ENCODE data around the gene DSG3.
A peak's percentile ranks its signal among the peaks of the same experiment; 100 is the strongest.

The DSG3 gene, protein sequence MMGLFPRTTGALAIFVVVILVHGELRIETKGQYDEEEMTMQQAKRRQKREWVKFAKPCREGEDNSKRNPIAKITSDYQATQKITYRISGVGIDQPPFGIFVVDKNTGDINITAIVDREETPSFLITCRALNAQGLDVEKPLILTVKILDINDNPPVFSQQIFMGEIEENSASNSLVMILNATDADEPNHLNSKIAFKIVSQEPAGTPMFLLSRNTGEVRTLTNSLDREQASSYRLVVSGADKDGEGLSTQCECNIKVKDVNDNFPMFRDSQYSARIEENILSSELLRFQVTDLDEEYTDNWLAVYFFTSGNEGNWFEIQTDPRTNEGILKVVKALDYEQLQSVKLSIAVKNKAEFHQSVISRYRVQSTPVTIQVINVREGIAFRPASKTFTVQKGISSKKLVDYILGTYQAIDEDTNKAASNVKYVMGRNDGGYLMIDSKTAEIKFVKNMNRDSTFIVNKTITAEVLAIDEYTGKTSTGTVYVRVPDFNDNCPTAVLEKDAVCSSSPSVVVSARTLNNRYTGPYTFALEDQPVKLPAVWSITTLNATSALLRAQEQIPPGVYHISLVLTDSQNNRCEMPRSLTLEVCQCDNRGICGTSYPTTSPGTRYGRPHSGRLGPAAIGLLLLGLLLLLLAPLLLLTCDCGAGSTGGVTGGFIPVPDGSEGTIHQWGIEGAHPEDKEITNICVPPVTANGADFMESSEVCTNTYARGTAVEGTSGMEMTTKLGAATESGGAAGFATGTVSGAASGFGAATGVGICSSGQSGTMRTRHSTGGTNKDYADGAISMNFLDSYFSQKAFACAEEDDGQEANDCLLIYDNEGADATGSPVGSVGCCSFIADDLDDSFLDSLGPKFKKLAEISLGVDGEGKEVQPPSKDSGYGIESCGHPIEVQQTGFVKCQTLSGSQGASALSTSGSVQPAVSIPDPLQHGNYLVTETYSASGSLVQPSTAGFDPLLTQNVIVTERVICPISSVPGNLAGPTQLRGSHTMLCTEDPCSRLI

DNA sequence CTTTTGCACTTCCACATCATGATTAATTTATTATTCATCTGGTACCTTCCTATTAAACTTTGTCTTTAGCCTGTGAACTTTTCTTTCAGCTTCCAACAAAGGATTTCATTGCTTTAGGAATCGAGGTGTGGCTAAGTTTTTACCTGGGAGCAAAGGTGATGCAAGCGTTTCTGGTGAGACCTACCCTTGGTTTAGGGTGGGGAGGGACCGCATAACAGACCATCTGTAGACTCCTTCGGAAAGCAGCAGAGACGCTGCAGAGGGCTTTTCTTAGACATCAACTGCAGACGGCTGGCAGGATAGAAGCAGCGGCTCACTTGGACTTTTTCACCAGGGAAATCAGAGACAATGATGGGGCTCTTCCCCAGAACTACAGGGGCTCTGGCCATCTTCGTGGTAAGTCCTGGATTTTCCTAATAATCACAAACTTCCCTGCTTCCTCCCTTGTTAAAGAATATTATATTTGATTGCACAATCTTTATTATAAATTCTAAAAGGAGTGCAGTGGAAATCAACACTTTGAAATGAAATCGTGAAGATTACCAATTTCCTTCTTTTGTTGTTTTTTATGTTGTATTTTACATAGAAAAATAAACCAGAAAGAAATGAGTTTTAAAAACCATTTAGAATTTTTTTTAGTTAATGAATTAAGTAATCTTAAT is at the start of gene DSG3:
TSS of gene DSG3 (plus strand) at position 212 of the 662 bp plus-strand sequence. CDS start at position 349, 137 bp downstream.
- DNase-seq = no peak

DNA sequence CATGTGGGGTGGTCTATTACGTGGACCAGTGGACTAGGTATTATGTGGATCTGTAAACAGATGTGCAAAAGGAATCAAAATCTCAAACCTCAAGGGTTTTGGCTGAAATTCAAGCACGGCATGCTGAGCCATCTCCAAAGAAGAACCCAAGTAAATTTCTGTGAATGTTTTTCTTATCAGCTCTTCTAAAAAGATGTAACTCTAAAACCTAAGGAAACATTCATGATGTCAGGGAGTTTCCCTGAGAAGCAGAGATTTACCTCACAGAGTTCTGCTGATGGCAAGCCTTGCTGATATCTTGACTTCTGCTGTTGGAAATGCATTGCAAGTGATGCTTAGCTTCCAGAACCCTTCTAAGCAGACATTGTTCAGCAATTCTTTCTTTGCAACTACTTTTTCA is 49.4 kb upstream of the DSG3 start:
- DNase-seq = no peak

GRCh38 chr18:31399306-31400032 is 48.1 kb upstream of the DSG3 start:
- no peak for DNase-seq

- DNase-seq = no peak
These were observed 46.1 kb upstream of the DSG3 start for GRCh38 chr18:31401156-31402025.

GRCh38 chr18:31402026-31402373 is 45.5 kb upstream of the DSG3 start:
- DNase-seq = no peak

GRCh38 chr18:31403409-31403808 is 44.1 kb upstream of the DSG3 start:
- DNase-seq = no peak

DNA sequence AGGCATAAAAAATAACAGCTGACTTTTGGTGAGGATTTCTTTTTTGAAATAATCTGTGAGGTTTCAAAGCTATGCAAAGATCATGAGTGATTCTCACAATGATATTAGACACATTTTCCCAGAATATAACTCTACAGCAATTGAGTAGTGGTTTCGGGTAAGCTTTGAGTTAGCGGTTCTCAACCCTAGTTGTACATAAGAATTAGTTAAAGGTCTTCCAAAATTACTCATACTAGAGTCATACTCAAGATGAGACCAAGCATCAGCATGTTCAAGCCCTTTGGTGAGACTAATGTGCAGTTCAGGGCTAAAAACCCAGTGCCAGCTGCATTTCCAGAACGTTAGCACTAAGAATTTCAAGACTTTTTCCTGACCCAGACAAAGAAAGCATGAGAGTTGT is 39.9 kb upstream of the DSG3 start:
- DNase-seq = no peak

- no peak for DNase-seq
These were observed 38.3 kb upstream of the DSG3 start for GRCh38 chr18:31409276-31409675.

DNA sequence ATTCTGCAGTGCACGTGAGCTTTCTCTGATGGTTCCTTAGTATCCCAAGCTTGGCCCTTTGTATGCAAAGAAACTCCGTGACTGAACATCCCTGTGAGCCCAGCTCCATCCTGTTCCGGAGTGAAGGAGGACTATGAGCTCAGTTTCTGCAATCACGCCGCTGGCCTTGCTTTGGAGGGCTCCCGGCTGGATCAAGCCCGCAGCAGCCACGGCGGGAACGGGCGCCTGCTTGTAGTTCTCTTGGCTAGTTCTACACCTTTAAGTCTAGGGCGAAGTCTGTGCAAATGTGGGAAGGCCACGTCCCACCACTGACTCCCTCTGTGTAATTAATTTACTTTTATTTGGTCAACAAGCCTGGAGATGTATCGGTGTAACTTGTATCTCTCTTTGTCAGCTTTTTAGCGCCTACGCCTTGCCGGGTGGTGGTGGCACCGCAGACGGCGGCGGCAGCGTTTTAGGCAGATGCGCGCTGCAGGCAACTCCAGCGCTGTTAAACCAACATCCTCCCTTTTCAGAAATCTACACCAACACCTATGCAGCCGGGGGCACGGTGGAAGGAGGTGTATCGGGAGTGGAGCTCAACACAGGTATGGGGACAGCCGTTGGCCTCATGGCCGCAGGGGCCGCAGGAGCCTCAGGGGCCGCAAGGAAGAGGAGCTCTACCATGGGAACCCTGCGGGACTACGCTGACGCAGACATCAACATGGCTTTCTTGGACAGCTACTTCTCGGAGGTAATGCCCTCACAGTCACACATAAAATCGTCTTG is 36.6 kb upstream of the DSG3 start:
- no peak for DNase-seq

DNA sequence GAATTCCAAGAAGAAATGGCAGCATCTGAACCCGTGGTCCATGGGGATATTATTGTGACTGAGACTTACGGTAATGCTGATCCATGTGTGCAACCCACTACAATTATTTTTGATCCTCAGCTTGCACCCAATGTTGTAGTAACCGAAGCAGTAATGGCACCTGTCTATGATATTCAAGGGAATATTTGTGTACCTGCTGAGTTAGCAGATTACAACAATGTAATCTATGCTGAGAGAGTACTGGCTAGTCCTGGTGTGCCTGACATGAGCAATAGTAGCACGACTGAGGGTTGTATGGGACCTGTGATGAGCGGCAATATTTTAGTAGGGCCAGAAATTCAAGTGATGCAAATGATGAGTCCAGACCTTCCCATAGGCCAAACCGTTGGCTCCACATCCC is 34.4 kb upstream of the DSG3 start:
- no peak for DNase-seq

DNA sequence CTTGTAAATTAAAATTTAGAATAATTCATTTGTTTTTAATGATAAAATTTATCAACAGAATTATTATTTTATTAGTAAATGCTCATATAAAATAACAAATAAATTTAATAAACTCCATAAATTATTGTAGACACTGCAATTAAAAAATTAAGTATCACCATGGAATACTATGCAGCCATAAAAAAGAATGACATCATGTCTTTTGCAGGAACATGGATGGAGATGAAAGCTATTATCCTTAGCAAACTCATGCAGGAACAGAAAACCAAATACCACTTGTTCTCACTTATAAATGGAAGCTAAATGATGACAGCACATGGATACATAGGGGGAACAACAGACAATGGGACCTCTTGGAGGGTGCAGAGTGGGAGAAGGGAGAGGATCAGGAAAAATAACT is 29.7 kb upstream of the DSG3 start:
- DNase-seq = no peak

DNA sequence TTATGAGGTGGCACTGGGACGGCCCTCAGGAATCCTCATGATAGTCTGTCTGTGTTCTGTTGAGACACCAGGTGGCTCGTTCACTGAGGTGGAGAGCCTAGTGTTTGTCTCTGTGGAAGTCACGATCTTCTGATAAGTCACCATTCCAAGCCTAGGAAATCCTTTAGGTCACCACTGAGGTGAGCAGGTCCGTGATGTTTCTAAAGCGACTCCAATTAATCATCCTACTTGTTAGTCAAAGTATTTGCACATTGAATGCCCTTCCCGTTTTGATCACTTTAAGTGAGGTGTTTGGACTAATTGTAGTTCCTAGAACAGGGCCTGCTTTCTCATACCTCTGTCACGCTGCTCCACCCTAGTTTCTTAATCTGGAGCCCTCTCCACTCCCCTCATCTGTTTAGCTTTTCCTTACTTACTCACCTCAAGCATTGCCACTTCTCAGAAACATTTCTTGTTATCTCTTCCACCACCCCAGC is 28.0 kb upstream of the DSG3 start:
- no peak for DNase-seq

DNA sequence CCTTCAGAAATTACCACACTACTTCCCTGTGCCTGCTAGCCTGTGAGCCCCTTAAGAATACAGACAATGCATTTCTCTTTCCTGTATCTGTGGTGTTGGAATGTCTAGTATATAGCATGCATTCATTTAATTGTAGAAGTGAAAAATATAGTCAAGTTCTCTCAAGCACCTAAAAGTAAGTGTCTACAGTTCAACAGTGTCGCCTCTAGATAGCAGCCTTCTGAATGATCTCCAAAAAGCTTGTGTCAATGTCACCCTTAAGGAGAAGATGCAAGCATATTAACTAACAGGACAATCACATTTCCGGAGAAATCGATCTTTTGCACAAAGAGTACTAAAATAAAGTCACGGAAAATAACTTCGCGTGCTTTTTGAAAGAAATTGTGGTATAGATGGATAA is 27.5 kb upstream of the DSG3 start:
- no peak for DNase-seq

GRCh38 chr18:31420524-31420923 is 27.0 kb upstream of the DSG3 start:
- no peak for DNase-seq

- DNase-seq = peak; percentile 4
These were observed 23.1 kb upstream of the DSG3 start for GRCh38 chr18:31424383-31424988.

DNA sequence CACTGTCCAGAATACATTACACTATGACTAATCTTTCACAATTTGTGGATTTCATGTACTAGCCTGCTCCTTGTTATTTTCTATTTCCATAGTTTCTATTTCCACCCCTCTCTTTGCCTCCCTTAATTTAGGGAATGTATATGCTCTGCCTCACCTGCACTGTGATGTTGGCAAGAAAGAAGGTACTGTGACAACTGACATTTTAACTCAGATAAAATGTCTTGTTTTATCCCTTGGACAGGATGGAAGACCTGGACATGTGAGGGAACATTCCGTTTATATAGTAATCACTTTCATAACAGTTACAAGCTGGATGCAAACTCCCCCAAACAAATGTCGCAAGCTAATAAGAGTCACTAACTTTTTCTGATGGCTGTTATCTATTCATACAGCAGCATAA is 21.5 kb upstream of the DSG3 start:
- DNase-seq = no peak

- DNase-seq = no peak
These were observed 20.6 kb upstream of the DSG3 start for GRCh38 chr18:31426871-31427406.

GRCh38 chr18:31428211-31428610 is 19.3 kb upstream of the DSG3 start:
- DNase-seq = no peak

- no peak for DNase-seq
These were observed 17.9 kb upstream of the DSG3 start for GRCh38 chr18:31429623-31430022.

- DNase-seq = no peak
These were observed 17.5 kb upstream of the DSG3 start for GRCh38 chr18:31430072-31430471.

Measured in KG1 (cell line).